ENCODE data around the gene SIN3A.

Gene SIN3A

DNA sequence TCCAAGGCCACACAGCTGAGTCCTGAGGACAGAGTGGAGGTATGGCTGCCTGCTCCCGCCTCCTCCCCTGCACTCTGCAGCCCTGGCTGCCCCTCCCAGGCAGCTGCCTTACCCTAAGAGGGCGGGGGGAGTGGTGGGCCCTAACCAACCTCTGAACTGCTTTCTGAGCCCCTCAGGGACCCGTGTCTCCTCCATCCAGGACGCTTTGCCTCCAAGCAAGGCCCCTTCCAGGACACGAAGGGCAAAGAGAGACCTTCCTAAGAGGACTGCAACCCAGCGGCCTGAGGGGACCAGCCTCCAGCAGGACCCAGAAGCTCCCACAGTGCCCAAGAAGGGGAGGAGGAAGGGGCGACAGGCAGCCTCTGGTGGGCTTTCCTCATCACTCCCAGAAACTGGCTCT, 97.0 kb downstream of the SIN3A start:
- Histone ChIP-seq H3K4me3 (ENCODE audit: insufficient read depth, low read length, poor library complexity, severe bottlenecking) (no peak overlapping the region), H3F3A (ENCODE audit: insufficient read depth) (0 out of 2 replicates have a peak, but pooled peaks cover 4% of the 10 kb centered on the region), H3K36me3 (ENCODE audit: low read length) (no peaks in the 10 kb centered on the region), H3K9me3 (ENCODE audit: insufficient read depth, low read length) (no peaks in the 10 kb centered on the region; the same call in 1 of the 2 replicates), H3K4me2 (ENCODE audit: low read depth, low read length, poor library complexity, severe bottlenecking) (no peak overlapping the region), H3K79me2 (ENCODE audit: insufficient read depth, low read length) (no peaks in the 10 kb centered on the region), H3K9me2 (replicated peaks; ENCODE audit: insufficient read depth, low read length) (no peaks in the 10 kb centered on the region), H2AFZ (ENCODE audit: low read depth, low read length, severe bottlenecking) (no peak overlapping the region), H3K27ac (ENCODE audit: low read depth, low read length) (no peak overlapping the region), H4K20me1 (ENCODE audit: low read depth, low read length) (no peaks in the 10 kb centered on the region), H3K9ac (ENCODE audit: low read length) (no peak overlapping the region), H3K27me3 (ENCODE audit: low read length) (no peaks in the 10 kb centered on the region)
- no peak for TF ChIP-seq CTCF (IDR thresholded peaks at IDR 0.05; ENCODE audit: insufficient read depth, low read length, poor library complexity, severe bottlenecking)
- no peak for TF ChIP-seq EZH2phosphoT487 (conservative IDR thresholded peaks at IDR 0.05; ENCODE audit: low read length)

- Histone ChIP-seq H3K4me2 (ENCODE audit: low read depth, low read length, poor library complexity, severe bottlenecking) (no peak overlapping the region), H3K9me3 (ENCODE audit: insufficient read depth, low read length) (peaks cover 8% of the 10 kb centered on the region; the same call in 1 of the 2 replicates), H4K20me1 (ENCODE audit: low read depth, low read length) (no peaks in the 10 kb centered on the region), H3K36me3 (ENCODE audit: low read length) (no peaks in the 10 kb centered on the region), H3K27ac (ENCODE audit: low read depth, low read length) (no peak overlapping the region), H3K9ac (ENCODE audit: low read length) (no peak overlapping the region), H3K9me2 (replicated peaks; ENCODE audit: insufficient read depth, low read length) (no peaks in the 10 kb centered on the region), H3F3A (ENCODE audit: insufficient read depth) (0 out of 2 replicates have a peak, but pooled peaks cover 4% of the 10 kb centered on the region), H3K4me3 (ENCODE audit: insufficient read depth, low read length, poor library complexity, severe bottlenecking) (no peak overlapping the region), H2AFZ (ENCODE audit: low read depth, low read length, severe bottlenecking) (no peak overlapping the region), H3K27me3 (ENCODE audit: low read length) (no peaks in the 10 kb centered on the region), H3K79me2 (ENCODE audit: insufficient read depth, low read length) (no peaks in the 10 kb centered on the region)
- no peak for TF ChIP-seq EZH2phosphoT487 (conservative IDR thresholded peaks at IDR 0.05; ENCODE audit: low read length)
- TF ChIP-seq CTCF (IDR thresholded peaks at IDR 0.05; ENCODE audit: insufficient read depth, low read length, poor library complexity, severe bottlenecking) = no peak
Measured at GRCh38 chr15:75353604-75354003, 97.9 kb downstream of the SIN3A start.

GRCh38 chr15:75352186-75353080, 99.1 kb downstream of the SIN3A start:
- H3K27me3 ChIP-seq (ENCODE audit: low read length) = no peaks in the 10 kb centered on the region
- H3K4me2 ChIP-seq (ENCODE audit: low read depth, low read length, poor library complexity, severe bottlenecking) = no peak overlapping the region
- no peak overlapping the region for H3K27ac ChIP-seq (ENCODE audit: low read depth, low read length)
- no peak overlapping the region for H3K9ac ChIP-seq (ENCODE audit: low read length)
- H3K79me2 ChIP-seq (ENCODE audit: insufficient read depth, low read length) = no peaks in the 10 kb centered on the region
- no peaks in the 10 kb centered on the region for H3K36me3 ChIP-seq (ENCODE audit: low read length)
- no peak overlapping the region for H3K4me3 ChIP-seq (ENCODE audit: insufficient read depth, low read length, poor library complexity, severe bottlenecking)
- no peaks in the 10 kb centered on the region for H4K20me1 ChIP-seq (ENCODE audit: low read depth, low read length)
- H3K9me2 ChIP-seq (replicated peaks; ENCODE audit: insufficient read depth, low read length) = no peaks in the 10 kb centered on the region
- no peak for TF ChIP-seq EZH2phosphoT487 (conservative IDR thresholded peaks at IDR 0.05; ENCODE audit: low read length)
- no peak for TF ChIP-seq CTCF (IDR thresholded peaks at IDR 0.05; ENCODE audit: insufficient read depth, low read length, poor library complexity, severe bottlenecking)
- peaks cover 14% of the 10 kb centered on the region; the same call in 1 of the 2 replicates for H3K9me3 ChIP-seq (ENCODE audit: insufficient read depth, low read length)
- 0 out of 2 replicates have a peak, but pooled peaks cover 4% of the 10 kb centered on the region for H3F3A ChIP-seq (ENCODE audit: insufficient read depth)
- H2AFZ ChIP-seq (ENCODE audit: low read depth, low read length, severe bottlenecking) = no peak overlapping the region
